HFF-Myc (cell line): ENCODE measurements around the gene ZNF346.

Experiments
- DNase-seq: peaks from one replicate; pipeline ENCODE4 v3.0.0-alpha.2; 2011; ENCODE audit warnings: low read depth; ENCODE audit errors: extremely low read depth
- H3K4me3 ChIP-seq: replicated peaks from 2 replicates; pipeline ENCODE4 v1.5.1; 2011; ENCODE audit warnings: low read depth, mild to moderate bottlenecking, control low read depth, low read length
- CTCF ChIP-seq: IDR thresholded peaks from 2 replicates; pipeline ENCODE4 v1.5.1; 2012; ENCODE audit warnings: mild to moderate bottlenecking, low read depth, low read length, control low read depth; ENCODE audit errors: missing control alignments

Gene ZNF346

GRCh38 chr5:177003649-177004048 is 18.8 kb upstream of the ZNF346 start:
- DNase-seq: no peak
- TF ChIP-seq CTCF: no peak
- no peak overlapping the region; the same call in 1 of the 2 replicates for H3K4me3 ChIP-seq

GRCh38 chr5:177004961-177005360 is 17.5 kb upstream of the ZNF346 start:
- no peak for DNase-seq
- H3K4me3 ChIP-seq: peak overlapping the region; percentile 88
- no peak for TF ChIP-seq CTCF

- DNase-seq: no peak
- TF ChIP-seq CTCF: peak; percentile 24
- peak overlapping the region; percentile 88 for H3K4me3 ChIP-seq
Measured at GRCh38 chr5:177005619-177006264, 16.8 kb upstream of the ZNF346 start.

DNA sequence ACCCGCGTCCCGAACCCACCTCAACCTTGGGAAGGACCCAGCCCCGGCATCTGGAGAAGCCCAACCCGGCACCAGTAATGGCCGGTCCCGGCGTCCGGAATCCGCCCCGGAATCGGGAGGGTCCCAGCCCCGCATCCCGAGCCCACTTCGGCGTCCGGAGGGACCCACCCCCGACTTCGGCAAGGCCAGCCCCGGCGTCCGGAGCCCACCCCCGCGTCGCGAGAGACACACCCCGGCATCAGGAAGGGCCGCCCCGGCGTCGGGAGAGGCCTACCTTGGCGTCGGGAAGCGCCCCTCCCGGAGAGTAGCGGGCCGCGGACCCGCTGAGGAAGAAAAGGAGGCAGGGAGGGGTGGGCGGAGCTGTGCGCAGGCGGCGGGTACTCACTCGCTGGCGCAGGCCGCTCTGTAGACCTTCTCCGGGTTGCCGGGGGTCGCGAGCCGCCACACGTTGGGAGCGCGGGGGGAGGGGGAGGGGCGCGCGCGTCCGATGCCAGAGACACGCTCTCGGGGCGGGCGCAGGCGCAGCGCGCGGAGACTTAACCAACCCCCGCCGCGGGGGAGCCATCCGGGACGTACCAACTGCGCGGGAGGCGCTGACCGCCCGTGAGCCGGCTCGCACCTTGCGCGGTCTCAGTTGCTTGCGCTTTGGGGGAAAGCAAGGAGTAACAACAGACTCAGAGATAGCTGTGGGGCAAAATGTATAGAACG is 16.1 kb upstream of the ZNF346 start, which contains the start of gene UIMC1:
Gene UIMC1, minus strand, starts transcription at position 515 of the 708 bp plus-strand sequence. CDS start 24,164 bp downstream, outside the sequence.
- peak within 1 kb of the TSS; percentile 88 for H3K4me3 ChIP-seq
- DNase-seq: peak; percentile 61
- no peak for TF ChIP-seq CTCF

DNA sequence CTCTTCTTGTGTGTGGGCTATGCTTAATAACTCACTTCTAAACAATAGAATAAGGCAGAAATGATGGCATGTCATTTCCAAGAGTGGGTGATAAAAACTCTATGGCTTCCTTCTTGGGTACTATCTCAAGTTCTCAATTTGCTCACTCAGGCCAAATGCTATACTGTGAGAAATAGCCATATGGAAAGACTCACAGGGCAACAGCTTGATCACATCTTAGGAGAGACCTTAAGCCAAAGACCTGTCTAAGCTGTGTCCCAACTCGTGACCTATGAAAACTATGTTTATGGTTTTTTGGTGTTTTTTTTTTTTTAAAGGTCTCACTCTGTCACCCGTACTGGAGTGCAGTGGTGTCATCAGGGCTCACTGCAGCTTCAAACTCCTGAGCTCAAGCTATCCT is 13.8 kb upstream of the ZNF346 start:
- no peak for TF ChIP-seq CTCF
- H3K4me3 ChIP-seq: no peak overlapping the region
- no peak for DNase-seq

DNA sequence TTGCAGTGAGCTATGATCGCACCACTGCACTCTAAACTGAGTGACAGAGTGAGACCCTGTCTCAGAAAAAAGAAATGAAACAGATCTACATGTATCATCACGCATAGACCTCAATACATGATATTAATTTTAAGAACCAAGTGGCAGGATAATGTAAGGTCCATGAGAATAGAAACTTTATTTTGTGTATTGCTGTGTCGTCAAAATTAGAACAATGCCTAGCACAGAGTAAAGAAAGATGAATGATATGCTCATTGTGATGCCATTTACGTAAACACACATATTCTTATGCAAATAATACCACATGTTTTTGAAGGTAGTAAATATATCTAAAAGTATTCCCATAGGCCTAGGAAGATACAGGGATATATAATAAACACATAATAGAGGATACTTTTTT is 12.3 kb upstream of the ZNF346 start:
- DNase-seq: no peak
- no peak overlapping the region for H3K4me3 ChIP-seq
- TF ChIP-seq CTCF: no peak
